Measurements from ENCODE around the gene SKP1. TPM values are rescaled to one million over a fixed set of nuclear protein-coding genes. Genes with fewer than 3 reads are reported as not detected.

Gene SKP1
- total RNA-seq, 1 experiment from 2014 or later, result 411 TPM

DNA sequence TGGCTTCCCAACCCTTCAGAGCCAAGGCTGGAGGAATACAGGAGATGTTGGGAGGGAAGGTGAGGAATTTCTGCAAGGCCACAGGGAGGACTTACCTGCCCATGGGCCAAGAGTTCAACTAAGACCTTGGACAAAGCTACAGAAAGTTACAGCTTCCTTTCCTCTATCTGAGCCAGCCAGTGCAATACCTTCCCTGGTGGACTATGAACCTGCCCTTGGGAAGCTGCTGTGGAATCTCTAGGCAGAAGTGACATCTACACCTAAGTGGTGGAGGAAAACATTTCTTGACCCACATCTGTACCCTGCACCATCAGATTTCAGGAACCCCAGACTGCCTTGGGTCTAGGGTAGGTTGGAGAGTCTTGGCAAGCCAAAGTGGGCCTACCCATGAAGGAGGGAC, 6.7 kb upstream of the SKP1 start:
- Mint-ChIP-seq H3K4me1 (ENCODE audit: low read depth, unreplicated experiment) (peaks cover 13% of the 10 kb centered on the region), H3K9me3 (ENCODE audit: low read depth, unreplicated experiment) (no peaks in the 10 kb centered on the region), H3K27ac (ENCODE audit: unreplicated experiment) (no peak overlapping the region), H3K27me3 (ENCODE audit: unreplicated experiment) (no peaks in the 10 kb centered on the region), H3K36me3 (ENCODE audit: insufficient read depth, unreplicated experiment) (peaks cover under 1% of the 10 kb centered on the region), H3K4me3 (ENCODE audit: low read depth, unreplicated experiment) (no peak overlapping the region)
- DNase-seq, result no peak
- intact Hi-C loops (cut with micrococcal nuclease; ENCODE audit: unreplicated experiment), result no loop called here
- CTCF ChIA-PET, result interaction anchor here (1.3 to 2.5 kb wide), 2 partner anchors 106 to 108 kb away, joined by 3 to 21 read pairs; no protein-coding TSS in a partner anchor
- no TSS peak for BruUV-seq (replicated peaks)
- TF ChIP-seq, protein P1, sequence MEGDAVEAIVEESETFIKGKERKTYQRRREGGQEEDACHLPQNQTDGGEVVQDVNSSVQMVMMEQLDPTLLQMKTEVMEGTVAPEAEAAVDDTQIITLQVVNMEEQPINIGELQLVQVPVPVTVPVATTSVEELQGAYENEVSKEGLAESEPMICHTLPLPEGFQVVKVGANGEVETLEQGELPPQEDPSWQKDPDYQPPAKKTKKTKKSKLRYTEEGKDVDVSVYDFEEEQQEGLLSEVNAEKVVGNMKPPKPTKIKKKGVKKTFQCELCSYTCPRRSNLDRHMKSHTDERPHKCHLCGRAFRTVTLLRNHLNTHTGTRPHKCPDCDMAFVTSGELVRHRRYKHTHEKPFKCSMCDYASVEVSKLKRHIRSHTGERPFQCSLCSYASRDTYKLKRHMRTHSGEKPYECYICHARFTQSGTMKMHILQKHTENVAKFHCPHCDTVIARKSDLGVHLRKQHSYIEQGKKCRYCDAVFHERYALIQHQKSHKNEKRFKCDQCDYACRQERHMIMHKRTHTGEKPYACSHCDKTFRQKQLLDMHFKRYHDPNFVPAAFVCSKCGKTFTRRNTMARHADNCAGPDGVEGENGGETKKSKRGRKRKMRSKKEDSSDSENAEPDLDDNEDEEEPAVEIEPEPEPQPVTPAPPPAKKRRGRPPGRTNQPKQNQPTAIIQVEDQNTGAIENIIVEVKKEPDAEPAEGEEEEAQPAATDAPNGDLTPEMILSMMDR (IDR thresholded peaks at IDR 0.05; ENCODE audit: unreplicated experiment), result no peak

DNA sequence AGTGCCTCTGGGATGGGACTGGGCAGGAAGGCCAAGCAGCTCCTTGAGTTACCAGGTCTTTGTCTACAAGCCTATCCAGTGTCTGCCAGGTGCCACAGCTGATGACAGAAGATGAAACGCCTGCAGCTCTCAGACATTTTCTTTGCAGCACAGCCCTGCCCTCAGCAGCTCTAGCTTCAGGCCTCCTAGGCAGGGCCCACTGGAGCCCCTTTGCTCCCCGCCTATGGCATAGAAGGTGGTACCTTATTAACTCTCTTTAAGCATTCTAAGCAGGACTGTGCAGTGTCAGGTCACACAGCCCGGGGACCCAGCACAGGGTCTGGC, 1.3 kb upstream of the SKP1 start:
- BruUV-seq (replicated peaks), result no TSS peak
- DNase-seq, result no peak
- CTCF ChIA-PET, result interaction anchor here (1.1 to 1.4 kb wide), 2 partner anchors 37 to 139 kb away, joined by 3 read pairs; no protein-coding TSS in a partner anchor

DNA sequence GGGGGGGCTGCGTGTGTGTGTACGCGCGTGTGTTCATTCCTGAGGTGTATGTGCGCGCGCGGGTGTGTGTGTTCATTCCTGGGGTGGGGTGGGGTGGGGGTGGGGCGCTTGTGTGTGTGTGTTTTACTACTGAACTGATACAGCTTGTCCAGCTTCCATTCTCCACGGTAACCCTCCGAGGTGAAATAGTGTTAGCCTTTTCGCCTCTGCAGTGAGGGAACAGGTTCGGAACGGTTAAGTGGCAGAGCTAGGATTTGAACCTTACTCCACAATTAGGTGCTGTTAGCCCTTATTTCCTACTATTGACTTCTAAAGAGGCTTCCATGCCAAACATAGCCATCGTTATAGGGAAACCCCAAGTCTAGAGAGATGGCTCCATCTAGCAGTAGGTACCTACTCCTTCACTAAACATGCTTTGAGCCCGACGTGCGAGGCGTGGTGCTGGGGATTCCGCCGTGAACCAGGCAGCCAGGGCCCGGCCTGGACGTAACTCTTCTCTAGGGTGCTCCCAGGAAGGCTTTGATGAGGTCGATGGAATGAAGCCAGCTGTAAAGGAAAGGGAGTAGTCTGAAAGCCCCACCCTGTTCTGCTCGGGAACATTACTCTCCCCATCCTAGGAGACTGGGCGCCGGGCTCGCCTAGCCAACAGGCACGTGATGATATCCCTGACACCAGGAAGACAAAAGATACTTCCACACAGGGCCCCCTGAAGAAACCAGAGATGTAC, 782 bp upstream of the SKP1 start:
- intact Hi-C loops (cut with micrococcal nuclease; ENCODE audit: unreplicated experiment), result no loop called here
- TF ChIP-seq, protein P1 (IDR thresholded peaks at IDR 0.05; ENCODE audit: unreplicated experiment), result no peak
- CTCF ChIA-PET, result interaction anchor here (0.6 to 1.8 kb wide), 7 partner anchors 11 to 1513 kb away, joined by 3 to 6 read pairs (median 3); no protein-coding TSS in a partner anchor

More for the DNA sequence above, 1.3 kb upstream of the SKP1 start:
- Mint-ChIP-seq H3K4me1 (ENCODE audit: low read depth, unreplicated experiment) (peaks cover 24% of the 10 kb centered on the region), H3K36me3 (ENCODE audit: insufficient read depth, unreplicated experiment) (peaks cover 53% of the 10 kb centered on the region), H3K27me3 (ENCODE audit: unreplicated experiment) (no peaks in the 10 kb centered on the region), H3K9me3 (ENCODE audit: low read depth, unreplicated experiment) (no peaks in the 10 kb centered on the region), H3K27ac (ENCODE audit: unreplicated experiment) (peak overlapping the region; percentile 98), H3K4me3 (ENCODE audit: low read depth, unreplicated experiment) (peak overlapping the region; percentile 97)
- intact Hi-C loops (cut with micrococcal nuclease; ENCODE audit: unreplicated experiment), result no loop called here
- TF ChIP-seq, protein P1 (IDR thresholded peaks at IDR 0.05; ENCODE audit: unreplicated experiment), result no peak

DNA sequence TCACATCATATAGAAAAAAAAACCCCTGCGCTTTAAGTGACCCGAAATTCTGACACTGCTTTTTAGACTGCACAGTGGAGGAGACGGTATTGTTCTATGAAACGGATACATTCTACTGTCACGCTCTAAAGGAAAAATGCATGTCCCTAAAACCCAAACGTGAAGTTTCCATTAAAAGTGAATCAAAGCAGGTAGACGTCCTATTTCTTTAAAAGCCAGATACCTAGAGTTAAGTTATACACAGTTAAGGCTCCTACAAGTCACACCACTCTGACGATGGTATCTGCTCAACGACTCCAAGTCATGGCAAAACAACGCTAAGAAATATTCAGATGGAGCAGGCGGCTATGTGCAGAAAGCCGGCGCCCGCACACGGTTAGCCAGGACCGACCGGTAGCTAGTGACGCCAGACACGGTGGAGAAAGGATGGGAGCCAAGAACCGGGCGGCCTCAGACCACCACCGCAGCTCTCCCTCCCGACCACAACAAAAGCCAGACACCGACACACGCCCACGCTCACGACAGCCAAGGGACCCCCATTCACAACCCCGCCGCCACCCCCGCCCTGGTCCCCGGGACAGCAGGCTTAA, 734 bp downstream of the SKP1 start:
- no peaks in the 10 kb centered on the region for H3K27me3 Mint-ChIP-seq (ENCODE audit: unreplicated experiment)
- CTCF ChIA-PET, result interaction anchor here (0.6 to 1.8 kb wide), 4 partner anchors 27 to 145 kb away, joined by 4 to 6 read pairs (median 6); partner anchors contain the start of gene PPP2CA
- intact Hi-C loops (cut with micrococcal nuclease; ENCODE audit: unreplicated experiment), result no loop called here
- no peaks in the 10 kb centered on the region for H3K9me3 Mint-ChIP-seq (ENCODE audit: low read depth, unreplicated experiment)
- H3K36me3 Mint-ChIP-seq (ENCODE audit: insufficient read depth, unreplicated experiment), result peaks cover 74% of the 10 kb centered on the region
- no peak for DNase-seq
- H3K27ac Mint-ChIP-seq (ENCODE audit: unreplicated experiment), result peak overlapping the region; percentile 98
- no TSS peak for BruUV-seq (replicated peaks)
- H3K4me1 Mint-ChIP-seq (ENCODE audit: low read depth, unreplicated experiment), result peaks cover 32% of the 10 kb centered on the region
- peak overlapping the region; percentile 97 for H3K4me3 Mint-ChIP-seq (ENCODE audit: low read depth, unreplicated experiment)
- TF ChIP-seq, protein P1 (IDR thresholded peaks at IDR 0.05; ENCODE audit: unreplicated experiment), result no peak

More for the DNA sequence above, 782 bp upstream of the SKP1 start:
- peak overlapping the region; percentile 97 for H3K4me3 Mint-ChIP-seq (ENCODE audit: low read depth, unreplicated experiment)
- peak overlapping the region; percentile 98 for H3K27ac Mint-ChIP-seq (ENCODE audit: unreplicated experiment)
- no peaks in the 10 kb centered on the region for H3K9me3 Mint-ChIP-seq (ENCODE audit: low read depth, unreplicated experiment)
- DNase-seq, result peak; percentile 33
- BruUV-seq (replicated peaks), result TSS peak; percentile 95
- peaks cover 25% of the 10 kb centered on the region for H3K4me1 Mint-ChIP-seq (ENCODE audit: low read depth, unreplicated experiment)
- H3K36me3 Mint-ChIP-seq (ENCODE audit: insufficient read depth, unreplicated experiment), result peaks cover 59% of the 10 kb centered on the region
- no peaks in the 10 kb centered on the region for H3K27me3 Mint-ChIP-seq (ENCODE audit: unreplicated experiment)

Data from Calu3 (cell line).